Mucosa of stomach (tissue), 1 donor: ENCODE measurements around the gene PPFIBP2.
"Not testable (repeated sequence)": the region's sequence is repeated elsewhere in the genome, so short reads cannot be mapped to it uniquely, and the experiment has no call there.

Experiments used
- H3K27me3 ChIP-seq: one replicate; pipeline ENCODE4 v1.7.0; 2013; ENCODE audit warnings: mild to moderate bottlenecking, low read length; ENCODE audit not compliant: control insufficient read depth, insufficient read depth
- H3K36me3 ChIP-seq: one replicate; pipeline ENCODE4 v1.7.0; 2013; ENCODE audit warnings: low read length; ENCODE audit not compliant: control insufficient read depth, insufficient read depth
- H3K4me1 ChIP-seq: one replicate; pipeline ENCODE4 v1.7.0; 2013; ENCODE audit warnings: mild to moderate bottlenecking, low read length; ENCODE audit not compliant: control insufficient read depth, insufficient read depth
- H3K4me3 ChIP-seq: one replicate; pipeline ENCODE4 v1.7.0; 2013; ENCODE audit warnings: low read length
- H3K9ac ChIP-seq: one replicate; pipeline ENCODE4 v1.7.0; 2013; ENCODE audit warnings: mild to moderate bottlenecking, low read length, moderate library complexity
- H3K9me3 ChIP-seq: one replicate; pipeline ENCODE4 v1.7.0; 2013; ENCODE audit warnings: mild to moderate bottlenecking, low read length, moderate library complexity; ENCODE audit not compliant: control insufficient read depth
- donor health status: Pancreatic carcinoma.

PPFIBP2 gene

DNA sequence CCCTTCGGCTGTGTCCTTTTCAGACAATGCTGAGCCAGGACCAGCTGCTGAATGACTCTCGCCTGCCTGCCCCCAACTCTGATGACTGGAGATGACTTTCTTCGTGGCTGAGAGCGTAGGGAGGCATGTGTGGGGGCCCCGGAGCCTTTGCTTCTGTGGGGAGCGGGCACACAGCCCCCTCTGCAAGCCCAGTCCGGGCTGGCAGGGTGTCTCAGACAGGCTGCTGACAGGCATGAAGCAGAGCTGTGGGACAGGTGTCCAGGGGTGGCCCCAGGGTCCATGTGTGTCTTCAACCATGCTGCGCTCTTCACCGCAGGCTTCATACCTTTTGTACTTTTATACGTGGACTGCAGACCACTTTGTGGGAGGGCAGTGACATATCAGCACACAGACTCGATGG, 142.9 kb downstream of the PPFIBP2 start:
- Histone ChIP-seq H3K4me3 (no peak overlapping the region), H3K9ac (no peak overlapping the region), H3K36me3 (peaks cover 37% of the 10 kb centered on the region), H3K4me1 (no peaks in the 10 kb centered on the region), H3K27me3 (no peaks in the 10 kb centered on the region), H3K9me3 (no peaks in the 10 kb centered on the region)

DNA sequence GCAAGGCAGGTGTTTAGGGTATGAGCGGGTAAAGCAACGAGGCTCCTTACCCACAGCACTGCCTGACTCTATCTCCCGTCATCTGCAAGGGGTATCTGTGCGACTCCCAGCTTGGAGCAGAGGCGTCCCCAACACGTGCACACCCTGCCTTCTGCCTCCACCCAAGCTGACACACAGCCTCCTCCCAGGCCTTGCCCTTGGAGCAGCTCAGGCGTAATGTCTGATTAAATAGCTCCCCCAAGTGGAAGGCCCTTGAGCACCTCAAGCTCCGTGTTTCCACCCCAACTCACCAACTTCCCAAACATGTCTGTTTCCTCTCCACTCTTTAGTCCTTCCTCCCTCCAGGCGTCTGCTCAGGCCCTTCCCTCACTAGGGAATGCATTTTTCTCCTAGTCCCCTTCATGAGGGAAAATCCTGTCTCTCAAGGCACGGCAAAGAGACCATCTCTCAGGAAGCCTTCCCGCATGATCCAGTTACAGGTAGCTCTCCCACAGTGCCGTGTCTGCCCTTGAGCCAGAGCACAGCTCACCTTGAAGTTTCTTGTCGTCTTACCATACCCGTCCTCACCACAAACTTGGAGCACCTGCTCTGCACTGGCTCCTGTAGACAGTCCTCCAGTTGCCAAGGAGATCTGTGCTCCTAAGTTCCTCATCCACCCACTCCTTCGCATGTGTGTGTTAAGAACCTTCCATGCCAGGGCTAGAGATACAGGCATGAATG, 143.7 kb downstream of the PPFIBP2 start:
- H3K9me3 ChIP-seq = no peaks in the 10 kb centered on the region
- H3K4me1 ChIP-seq = no peaks in the 10 kb centered on the region
- H3K36me3 ChIP-seq = peaks cover 29% of the 10 kb centered on the region
- no peaks in the 10 kb centered on the region for H3K27me3 ChIP-seq
- H3K9ac ChIP-seq = no peak overlapping the region
- no peak overlapping the region for H3K4me3 ChIP-seq

DNA sequence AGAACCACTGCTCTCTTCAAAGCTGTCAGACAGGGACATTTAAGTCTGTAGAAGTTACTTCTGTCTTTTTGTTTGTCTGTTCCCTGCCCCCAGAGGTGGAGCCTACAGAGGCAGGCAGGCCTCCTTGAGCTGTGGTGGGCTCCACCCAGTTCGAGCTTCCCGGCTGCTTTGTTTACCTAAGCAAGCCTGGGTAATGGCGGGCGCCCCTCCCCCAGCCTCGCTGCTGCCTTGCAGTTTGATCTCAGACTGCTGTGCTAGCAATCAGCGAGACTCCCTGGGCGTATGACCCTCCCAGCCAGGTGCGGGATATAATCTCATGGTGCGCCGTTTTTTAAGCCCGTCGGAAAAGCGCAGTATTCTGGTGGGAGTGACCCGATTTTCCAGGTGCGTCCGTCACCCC, 149.7 kb downstream of the PPFIBP2 start:
- not testable (repeated sequence) for H3K4me1 ChIP-seq, H3K27me3 ChIP-seq, H3K36me3 ChIP-seq, H3K9ac ChIP-seq, H3K4me3 ChIP-seq, H3K9me3 ChIP-seq

DNA sequence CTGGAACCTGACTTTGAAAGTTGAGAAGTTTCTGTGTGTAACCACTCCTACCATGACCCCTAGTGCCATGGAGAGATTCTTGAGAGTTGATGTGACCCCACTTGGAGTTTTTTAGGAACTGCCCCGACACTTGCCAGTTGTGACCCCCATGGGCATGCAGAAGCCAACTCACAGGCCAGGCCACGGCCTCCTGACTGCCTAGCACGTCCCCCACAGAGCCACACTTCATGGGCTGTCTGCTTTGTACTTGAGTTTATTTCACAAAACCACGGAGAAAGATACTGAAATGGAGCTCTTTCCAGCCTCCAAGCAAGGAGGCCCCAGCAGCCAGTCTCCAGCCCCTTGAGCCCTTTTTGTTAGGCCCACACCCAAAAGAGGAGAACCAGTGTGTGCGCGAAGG, 151.1 kb downstream of the PPFIBP2 start:
- peaks cover 6% of the 10 kb centered on the region for H3K4me1 ChIP-seq

DNA sequence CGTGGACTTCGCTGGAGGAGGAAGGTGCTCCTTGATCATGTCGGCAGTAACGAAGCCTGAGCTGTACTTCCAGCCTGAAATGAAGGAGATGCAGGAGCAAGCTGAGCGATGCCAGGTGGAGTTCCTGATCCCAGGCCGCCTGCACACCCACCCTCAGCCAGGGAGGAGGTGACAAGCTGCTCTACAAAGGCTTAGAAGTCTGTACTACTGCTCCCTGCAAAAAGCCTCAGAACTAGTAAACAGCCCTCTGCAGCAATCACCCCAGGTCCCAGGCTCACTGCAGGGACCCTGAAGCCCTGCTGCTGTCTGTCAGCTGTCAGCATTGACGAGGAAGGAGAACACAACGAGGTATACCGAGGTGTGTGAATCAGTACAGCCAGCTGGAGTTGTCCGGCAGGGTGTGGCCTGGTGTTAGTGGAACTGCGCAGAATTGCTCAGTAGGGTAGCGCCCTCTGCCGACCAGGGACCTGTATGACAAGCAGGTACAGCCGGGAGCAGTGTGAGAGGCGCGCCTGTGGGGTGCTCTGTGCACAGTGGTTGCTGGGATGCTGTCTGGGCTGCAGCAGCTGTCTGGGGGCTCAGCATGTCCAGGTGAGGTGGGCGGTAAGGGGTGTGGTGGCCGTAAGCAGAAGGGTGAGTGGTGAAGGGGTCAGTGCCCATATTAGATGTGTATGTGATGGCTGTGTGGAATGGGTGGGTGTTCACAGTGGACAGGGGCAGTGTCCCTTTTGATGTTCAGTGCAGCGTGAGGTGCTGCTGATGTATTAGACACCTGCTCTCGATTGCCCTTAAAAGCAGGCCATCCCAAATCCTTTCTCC, 151.9 kb downstream of the PPFIBP2 start:
- Histone ChIP-seq H3K27me3 (no peaks in the 10 kb centered on the region), H3K4me3 (no peak overlapping the region), H3K9me3 (no peaks in the 10 kb centered on the region), H3K4me1 (peaks cover 6% of the 10 kb centered on the region), H3K9ac (no peak overlapping the region), H3K36me3 (peaks cover 5% of the 10 kb centered on the region)

More for the DNA sequence above, 151.1 kb downstream of the PPFIBP2 start:
- Histone ChIP-seq H3K9me3 (no peaks in the 10 kb centered on the region), H3K36me3 (peaks cover 5% of the 10 kb centered on the region), H3K27me3 (no peaks in the 10 kb centered on the region), H3K9ac (no peak overlapping the region), H3K4me3 (no peak overlapping the region)

DNA sequence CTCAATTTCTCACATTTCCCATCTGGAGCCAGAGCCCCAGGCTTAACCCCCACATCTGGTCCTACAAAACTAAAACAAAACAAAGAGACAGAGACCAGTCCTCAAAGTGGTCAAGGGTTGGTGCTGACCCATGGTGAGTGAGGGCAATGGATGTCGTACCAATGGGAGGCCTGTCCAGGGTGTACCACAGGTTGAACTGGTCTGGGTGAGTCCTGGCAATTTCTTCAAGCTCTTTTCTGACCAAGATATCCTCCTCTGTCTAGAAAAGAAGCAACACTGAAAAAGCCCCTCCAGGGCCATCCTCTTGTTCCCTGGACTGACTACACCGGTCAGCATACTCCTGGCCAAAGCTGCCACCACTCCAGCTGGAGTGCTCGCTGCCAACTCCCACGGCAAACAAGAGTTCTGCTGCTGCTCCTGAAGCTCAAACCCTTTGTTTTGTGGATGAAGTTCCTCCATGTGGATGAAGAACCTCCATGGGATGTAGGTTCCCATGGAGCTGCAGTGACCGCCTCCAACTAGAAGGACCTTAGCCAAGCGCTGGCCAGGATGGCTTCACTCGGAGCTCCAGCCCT, 152.6 kb downstream of the PPFIBP2 start:
- Histone ChIP-seq H3K9ac (no peak overlapping the region), H3K9me3 (no peaks in the 10 kb centered on the region), H3K36me3 (peaks cover 5% of the 10 kb centered on the region), H3K4me3 (no peak overlapping the region), H3K4me1 (peaks cover 12% of the 10 kb centered on the region), H3K27me3 (no peaks in the 10 kb centered on the region)

DNA sequence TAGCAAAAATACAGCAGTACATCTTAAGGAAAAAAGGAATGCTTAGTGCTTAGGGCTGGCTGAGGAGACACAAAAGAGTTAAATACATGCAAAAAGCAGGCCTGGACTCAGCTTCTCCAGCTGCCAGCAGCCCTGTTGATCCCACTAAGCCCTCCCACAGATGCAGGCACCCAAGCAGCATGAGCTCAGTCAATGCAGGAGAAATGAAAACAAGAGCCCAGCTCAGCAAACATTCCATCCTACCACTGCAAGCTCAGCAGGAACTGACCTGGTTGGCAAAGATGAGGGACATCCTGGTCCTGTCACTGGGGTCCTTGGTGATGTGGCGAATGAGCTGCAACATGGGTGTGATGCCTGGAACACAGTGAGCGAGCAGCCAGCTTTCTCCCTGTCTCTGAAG, 153.7 kb downstream of the PPFIBP2 start:
- H3K4me3 ChIP-seq = no peak overlapping the region
- peaks cover 23% of the 10 kb centered on the region for H3K4me1 ChIP-seq
- H3K27me3 ChIP-seq = peaks cover 3% of the 10 kb centered on the region
- peaks cover 5% of the 10 kb centered on the region for H3K36me3 ChIP-seq
- H3K9ac ChIP-seq = no peak overlapping the region
- H3K9me3 ChIP-seq = no peaks in the 10 kb centered on the region

DNA sequence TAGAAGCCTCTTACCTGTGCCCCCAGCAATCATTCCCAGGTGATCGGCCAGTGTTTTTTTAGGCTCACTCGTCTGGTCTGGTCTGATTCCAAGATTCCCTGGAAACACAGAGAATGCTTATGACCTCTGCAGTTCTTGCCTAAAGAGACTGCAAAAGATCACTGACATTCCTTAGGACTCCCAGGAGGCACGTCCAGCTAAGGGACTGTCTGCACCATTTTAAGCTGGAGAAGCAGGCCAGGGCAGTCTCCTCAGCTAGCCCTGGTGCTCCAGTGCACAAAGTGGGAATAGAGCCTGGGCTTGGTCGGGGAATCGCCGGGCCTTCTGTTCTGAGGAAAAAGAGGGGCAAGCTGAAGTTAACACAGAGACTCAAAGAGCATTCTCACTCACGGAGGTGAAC, 154.7 kb downstream of the PPFIBP2 start:
- peaks cover 31% of the 10 kb centered on the region for H3K4me1 ChIP-seq
- peaks cover 3% of the 10 kb centered on the region for H3K27me3 ChIP-seq
- H3K9me3 ChIP-seq = no peaks in the 10 kb centered on the region
- peaks cover 5% of the 10 kb centered on the region for H3K36me3 ChIP-seq
- no peak overlapping the region for H3K9ac ChIP-seq
- H3K4me3 ChIP-seq = no peak overlapping the region

DNA sequence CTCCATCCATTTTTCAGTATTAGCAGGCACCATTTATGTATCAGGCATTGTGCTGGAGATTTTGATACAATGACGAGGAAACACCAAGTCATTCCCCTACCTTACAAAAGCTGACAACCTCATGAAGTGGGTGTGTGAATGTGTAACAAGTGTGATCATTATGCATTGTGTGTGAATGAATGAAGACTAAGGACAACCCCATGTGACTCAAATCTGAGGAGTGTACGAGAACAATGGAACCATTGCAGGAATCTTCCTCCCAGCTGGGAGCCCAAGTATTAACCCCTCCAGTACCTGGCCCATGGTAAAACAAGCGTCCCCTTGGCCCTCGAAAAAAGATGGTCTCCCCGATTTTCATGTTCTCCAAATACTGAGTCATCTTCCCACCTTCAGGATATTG, 155.1 kb downstream of the PPFIBP2 start:
- Histone ChIP-seq H3K27me3 (peaks cover 3% of the 10 kb centered on the region), H3K4me3 (no peak overlapping the region), H3K9ac (no peak overlapping the region), H3K4me1 (peaks cover 32% of the 10 kb centered on the region), H3K36me3 (peaks cover 5% of the 10 kb centered on the region), H3K9me3 (no peaks in the 10 kb centered on the region)

DNA sequence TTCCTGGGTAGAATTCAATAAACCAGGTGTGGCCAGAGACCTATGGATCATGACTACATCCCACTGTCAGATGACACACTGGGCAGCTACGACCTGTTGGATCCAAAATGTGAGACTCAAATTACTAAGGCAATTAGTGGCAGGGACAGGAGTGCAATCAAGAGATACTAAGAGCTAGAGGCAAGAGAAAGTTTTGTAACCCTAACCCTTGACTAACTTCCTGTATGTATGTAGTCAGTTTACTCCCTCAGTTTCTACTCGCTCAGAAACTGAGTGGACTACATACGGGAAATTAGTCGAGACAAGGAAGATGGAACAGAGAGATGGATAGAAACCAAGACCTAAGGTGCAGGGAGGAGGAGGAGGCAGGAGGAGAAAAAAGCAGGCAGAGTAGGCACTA, 156.8 kb downstream of the PPFIBP2 start:
- H3K27me3 ChIP-seq = peaks cover 3% of the 10 kb centered on the region
- no peaks in the 10 kb centered on the region for H3K9me3 ChIP-seq
- H3K4me3 ChIP-seq = no peak overlapping the region
- no peak overlapping the region for H3K9ac ChIP-seq
- H3K36me3 ChIP-seq = peaks cover 5% of the 10 kb centered on the region
- H3K4me1 ChIP-seq = peaks cover 33% of the 10 kb centered on the region

DNA sequence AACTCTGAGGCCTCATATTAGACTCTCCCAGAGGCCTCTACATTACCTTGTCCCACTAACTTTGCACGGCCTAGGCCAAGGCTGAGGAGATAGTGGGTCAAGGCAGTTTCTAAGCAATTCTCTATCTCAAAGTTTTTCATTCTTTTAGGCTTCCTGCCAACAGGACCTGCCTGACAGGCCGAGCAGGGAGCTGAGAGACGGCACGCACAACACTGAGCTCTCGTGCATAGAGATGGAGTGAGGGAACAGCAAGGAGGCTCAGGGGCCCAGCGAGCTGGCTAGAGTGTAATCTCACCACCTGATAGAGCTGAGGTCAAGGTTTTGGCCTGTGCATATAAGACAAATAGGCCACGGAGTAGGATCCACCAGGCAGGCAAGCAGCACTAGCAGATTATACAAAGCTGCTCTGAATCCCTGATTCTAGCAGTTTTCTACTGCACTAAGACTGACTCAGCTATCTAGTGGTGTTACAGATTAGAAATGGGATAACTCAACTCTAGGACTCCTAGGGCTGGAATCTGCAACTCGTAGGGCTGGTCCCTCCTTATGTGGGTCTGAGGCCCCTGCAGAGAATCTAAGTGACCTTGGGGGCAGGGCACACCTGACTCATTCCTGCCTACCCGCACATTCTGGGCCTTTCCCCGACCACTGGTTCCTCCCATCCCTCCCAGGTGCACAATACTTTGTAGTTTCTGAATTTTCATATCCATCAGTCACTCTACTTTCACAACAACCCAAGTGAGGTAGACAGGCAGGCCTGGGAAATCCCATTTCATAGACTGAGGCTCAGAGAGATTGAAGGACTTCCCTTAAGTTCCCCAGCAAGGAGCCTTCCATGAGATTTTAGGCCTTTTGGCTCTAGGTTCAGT, 157.8 kb downstream of the PPFIBP2 start:
- Histone ChIP-seq H3K4me1 (peaks cover 32% of the 10 kb centered on the region), H3K36me3 (peaks cover 4% of the 10 kb centered on the region), H3K27me3 (peaks cover 3% of the 10 kb centered on the region), H3K9ac (no peak overlapping the region), H3K9me3 (no peaks in the 10 kb centered on the region), H3K4me3 (no peak overlapping the region)
